HG03045 (cell line): ENCODE data around the gene SLC26A2.

Source experiments
- ATAC-seq: cut with Tn5 transposase; IDR thresholded peaks from one replicate; pipeline ENCODE4 v1.9.1; 2021; ENCODE audit warnings: mild to moderate bottlenecking, moderate library complexity; ENCODE audit not compliant: unreplicated experiment

SLC26A2 gene

GRCh38 chr5:149960272-149961185 is at the start of gene SLC26A2:
Gene SLC26A2 (plus strand): TSS chr5:149960758. CDS start chr5:149977653, 16,895 bp downstream.
- peak; percentile 99 for ATAC-seq

- no peak for ATAC-seq
Measured at GRCh38 chr5:149911031-149911430, 49.5 kb upstream of the SLC26A2 start.

- ATAC-seq: no peak
Measured at GRCh38 chr5:149912226-149912871, 48.2 kb upstream of the SLC26A2 start.

- no peak for ATAC-seq
Measured at GRCh38 chr5:149913436-149914419, 46.8 kb upstream of the SLC26A2 start.

GRCh38 chr5:149915392-149916260 is 44.9 kb upstream of the SLC26A2 start:
- ATAC-seq: no peak

GRCh38 chr5:149916334-149917072 is 44.1 kb upstream of the SLC26A2 start:
- ATAC-seq: no peak

- ATAC-seq: no peak
Measured at GRCh38 chr5:149917073-149917676, 43.4 kb upstream of the SLC26A2 start.

- no peak for ATAC-seq
Measured at GRCh38 chr5:149921597-149921996, 39.0 kb upstream of the SLC26A2 start.

- no peak for ATAC-seq
Measured at GRCh38 chr5:149922950-149923349, 37.6 kb upstream of the SLC26A2 start.

- ATAC-seq: no peak
Measured at GRCh38 chr5:149924486-149924885, 36.1 kb upstream of the SLC26A2 start.

- ATAC-seq: no peak
Measured at GRCh38 chr5:149930043-149930748, 30.4 kb upstream of the SLC26A2 start.

GRCh38 chr5:149930749-149931574 is 29.6 kb upstream of the SLC26A2 start:
- ATAC-seq: no peak

GRCh38 chr5:149931992-149932436 is 28.5 kb upstream of the SLC26A2 start:
- no peak for ATAC-seq

- ATAC-seq: no peak
Measured at GRCh38 chr5:149932445-149933350, 27.9 kb upstream of the SLC26A2 start.

- no peak for ATAC-seq
Measured at GRCh38 chr5:149935431-149935901, 25.1 kb upstream of the SLC26A2 start.

- ATAC-seq: no peak
Measured at GRCh38 chr5:149936044-149936699, 24.4 kb upstream of the SLC26A2 start.
